ENCODE results near the gene ULK4. TPM values are rescaled to one million over a fixed set of nuclear protein-coding genes. Genes with fewer than 3 reads are reported as not detected.

Gene ULK4
- total and polyA plus RNA-seq, 2 of the 4 experiments (the other 2 are of a cell fraction) = 2.7 to 5.0 TPM

- H3K4me3 ChIP-seq (ENCODE audit: insufficient read depth, low read depth, low read length) = no peak overlapping the region
- H4K20me1 ChIP-seq (ENCODE audit: insufficient read depth, low read length) = no peaks in the 10 kb centered on the region
- intact Hi-C loops (cut with micrococcal nuclease) (no loop called here), in situ Hi-C loops (cut with MboI; ENCODE audit: low sequenced_read_pairs) (no loop called here), dilution Hi-C loops (cut with HindIII; ENCODE audit: low sequenced_read_pairs, unreplicated experiment) (no loop called here)
- no peaks in the 10 kb centered on the region for H3K36me3 ChIP-seq (ENCODE audit: control insufficient read depth, insufficient read depth, low read length)
- TF ChIP-seq CHD1 (IDR thresholded peaks at IDR 0.05; ENCODE audit: low read depth, low read length) (no peak), CEBPB (IDR thresholded peaks at IDR 0.05; ENCODE audit: low read depth, low read length) (no peak), BHLHE40 (IDR thresholded peaks at IDR 0.05; ENCODE audit: low read depth, low read length) (no peak), RAD21 (IDR thresholded peaks at IDR 0.05; ENCODE audit: low read length) (no peak), RFX5 (IDR thresholded peaks at IDR 0.05; ENCODE audit: low read depth, low read length) (no peak), MAFK (IDR thresholded peaks at IDR 0.05; ENCODE audit: low read depth, low read length) (no peak), USF2 (IDR thresholded peaks at IDR 0.05; ENCODE audit: low read depth, low read length) (no peak), POLR2A (IDR thresholded peaks at IDR 0.05; ENCODE audit: low read depth, low read length) (no peak), MXI1 (IDR thresholded peaks at IDR 0.05; ENCODE audit: borderline replicate concordance, low read depth, low read length) (no peak), SMC3 (IDR thresholded peaks at IDR 0.05; ENCODE audit: low read depth, low read length) (no peak), CTCF (conservative IDR thresholded peaks at IDR 0.05; ENCODE audit: low read depth, low read length) (no peak), ELK1 (IDR thresholded peaks at IDR 0.05; ENCODE audit: borderline replicate concordance, low read depth, low read length) (no peak), RCOR1 (IDR thresholded peaks at IDR 0.05; ENCODE audit: insufficient replicate concordance, low read length) (no peak), FOS (IDR thresholded peaks at IDR 0.05; ENCODE audit: low read depth, low read length) (no peak)
- CTCF ChIA-PET = no interaction called here
- no peak overlapping the region for H2BK20ac ChIP-seq (ENCODE audit: low read depth, low read length)
- H3K9me1 ChIP-seq (ENCODE audit: insufficient read depth, low read length) = no peaks in the 10 kb centered on the region
- H2AFZ ChIP-seq (replicated peaks; ENCODE audit: low read length, poor library complexity) = no peak overlapping the region
- no peaks in the 10 kb centered on the region for H3K27me3 ChIP-seq (ENCODE audit: control insufficient read depth, insufficient read depth, low read length)
- no peak overlapping the region for H3K23ac ChIP-seq (ENCODE audit: low read depth, low read length)
- H3K9ac ChIP-seq (ENCODE audit: low read depth, low read length) = no peak overlapping the region
- H4K5ac ChIP-seq (ENCODE audit: low read depth, low read length) = no peak overlapping the region
- no peak overlapping the region for H3K4ac ChIP-seq (ENCODE audit: low read depth, low read length)
- H3K4me1 ChIP-seq (ENCODE audit: control insufficient read depth, insufficient read depth, low read length) = no peaks in the 10 kb centered on the region
- no peak overlapping the region for H2AK5ac ChIP-seq (ENCODE audit: low read depth, low read length)
- no peak overlapping the region for H3K18ac ChIP-seq (ENCODE audit: low read depth, low read length)
- H2BK15ac ChIP-seq (ENCODE audit: low read depth, low read length) = no peak overlapping the region
- no peak overlapping the region for H4K8ac ChIP-seq (ENCODE audit: low read depth in 2 of 2, low read length in 2 of 2)
- no peak overlapping the region for H2BK5ac ChIP-seq (ENCODE audit: low read depth, low read length, poor library complexity, severe bottlenecking)
- DNase-seq = no peak
- no peak overlapping the region for H3K4me2 ChIP-seq (ENCODE audit: low read depth, low read length)
- H2BK120ac ChIP-seq (ENCODE audit: low read depth, low read length) = no peak overlapping the region
- H3K27ac ChIP-seq (ENCODE audit: insufficient read depth, low read length) = no peak overlapping the region
- POLR2A ChIA-PET (ENCODE audit: unreplicated experiment) = no interaction called here
- H4K91ac ChIP-seq (ENCODE audit: insufficient read depth, low read depth, low read length) = no peak overlapping the region
- no peak overlapping the region for H2AK9ac ChIP-seq (replicated peaks; ENCODE audit: low read depth, low read length, poor library complexity)
- no peaks in the 10 kb centered on the region for H3K79me1 ChIP-seq (ENCODE audit: low read depth in 1 of 2, low read length in 2 of 2)
- no TSS peak for BruUV-seq (replicated peaks)
- no peak overlapping the region for H3K14ac ChIP-seq (replicated peaks; ENCODE audit: low read depth, low read length)
- no peak overlapping the region for H3K56ac ChIP-seq (ENCODE audit: extremely low read depth, insufficient read depth, low read length)
- no peaks in the 10 kb centered on the region for H3K9me3 ChIP-seq (ENCODE audit: control insufficient read depth, insufficient read depth, low read length)
- no peak for ATAC-seq (ENCODE audit: low read depth)
These were observed 457.8 kb downstream of the ULK4 start for GRCh38 chr3:41503998-41504623.
